Effector memory CD8-positive, alpha-beta T cell (primary cell): ENCODE results near the gene UGGT1.
A peak's percentile ranks its signal among the peaks of the same experiment; 100 is the strongest.

Experiments
- ATAC-seq: fragments of 150-1000 bp; cut with Tn5 transposase; replicated peaks from 2 replicates; pipeline ENCODE4 v1.10.0; 2021; ENCODE audit warnings: mild to moderate bottlenecking, moderate library complexity
- DNase-seq, 3 experiments: peaks; one replicate each; pipeline ENCODE4 v3.0.0; 2021
- H3K27ac Mint-ChIP-seq, 2 donors: one replicate each; pipeline ENCODE4 v1.8.0; 2022; ENCODE audit warnings: mild to moderate bottlenecking in 2 of 2, mixed read lengths in 2 of 2, moderate library complexity in 2 of 2
- H3K27me3 Mint-ChIP-seq, 2 donors: one replicate each; pipeline ENCODE4 v1.8.0; 2022; ENCODE audit warnings: mixed read lengths in 2 of 2
- H3K36me3 Mint-ChIP-seq: one replicate; pipeline ENCODE4 v1.8.0; 2022; ENCODE audit warnings: mild to moderate bottlenecking, moderate library complexity, mixed read lengths; ENCODE audit not compliant: insufficient read depth
- H3K4me1 Mint-ChIP-seq, 2 donors: one replicate each; pipeline ENCODE4 v1.8.0; 2022; ENCODE audit warnings: low read depth in 2 of 2, mixed read lengths in 2 of 2
- H3K4me3 Mint-ChIP-seq, 2 donors: one replicate each; pipeline ENCODE4 v1.8.0; 2022; ENCODE audit warnings: mild to moderate bottlenecking in 2 of 2, mixed read lengths in 2 of 2, moderate library complexity in 2 of 2
- H3K9me3 Mint-ChIP-seq, 2 donors: one replicate each; pipeline ENCODE4 v1.8.0; 2022; ENCODE audit warnings: mixed read lengths in 2 of 2

The UGGT1 gene

DNA sequence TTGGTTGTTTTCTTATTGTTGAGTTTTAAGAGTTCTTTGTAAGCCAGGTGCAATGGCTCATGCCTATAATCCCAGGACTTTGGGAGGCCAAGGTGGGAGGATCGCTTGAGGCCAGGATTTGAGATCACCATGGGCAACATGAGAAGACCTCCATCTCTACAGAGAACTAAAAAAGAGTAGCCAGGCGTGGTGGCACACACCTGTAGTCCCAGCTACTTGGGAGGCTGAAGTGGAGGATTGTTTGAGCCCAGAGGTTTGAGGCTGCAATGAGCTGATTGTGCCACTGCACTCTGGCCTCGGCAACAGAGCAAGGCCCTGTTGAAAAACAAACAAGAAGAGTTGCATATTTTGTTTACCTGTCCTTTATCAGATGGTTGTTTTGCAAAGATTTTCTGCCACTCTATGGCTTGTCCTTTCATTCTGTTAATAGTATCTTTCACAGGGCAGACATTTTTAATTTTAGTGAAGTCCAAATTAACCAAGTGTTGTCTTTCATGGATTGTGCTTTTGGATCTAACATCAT lies 46.2 kb downstream of the UGGT1 start:
- Mint-ChIP-seq H3K9me3 (no peaks in the 10 kb centered on the region), H3K27ac (no peak overlapping the region), H3K4me3 (no peak overlapping the region), H3K27me3 (no peaks in the 10 kb centered on the region), H3K36me3 (peaks cover 87% of the 10 kb centered on the region), H3K4me1 (peaks cover 0 to 2% of the 10 kb centered on the region in 2 donors)
- ATAC-seq (no peak), DNase-seq (no peak)

DNA sequence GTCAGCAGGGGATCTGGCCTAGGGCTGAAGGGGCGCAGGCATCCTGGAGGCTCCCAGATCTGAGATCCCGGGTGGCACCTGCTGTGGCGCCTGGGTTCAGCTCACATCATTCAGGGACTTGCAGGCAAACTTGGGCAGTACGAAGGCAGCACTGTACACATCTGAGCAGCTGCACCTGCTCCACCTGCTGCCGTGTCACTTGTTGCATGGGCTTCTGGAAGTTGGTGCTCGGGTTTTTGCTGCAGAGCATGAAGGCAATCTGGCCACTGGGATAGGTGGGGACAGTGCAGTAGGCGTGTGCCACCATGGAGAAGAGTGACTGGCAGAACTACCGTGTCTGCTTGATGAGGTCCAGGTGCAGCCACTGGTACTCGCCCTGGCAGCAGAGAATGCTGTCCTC lies 48.6 kb downstream of the UGGT1 start:
- H3K36me3 Mint-ChIP-seq: peaks cover 79% of the 10 kb centered on the region
- ATAC-seq (no peak), DNase-seq (no peak)
- H3K4me1 Mint-ChIP-seq: no peaks in the 10 kb centered on the region
- no peaks in the 10 kb centered on the region for H3K27me3 Mint-ChIP-seq
- H3K9me3 Mint-ChIP-seq: no peaks in the 10 kb centered on the region
- H3K27ac Mint-ChIP-seq: no peak overlapping the region
- no peak overlapping the region for H3K4me3 Mint-ChIP-seq

DNA sequence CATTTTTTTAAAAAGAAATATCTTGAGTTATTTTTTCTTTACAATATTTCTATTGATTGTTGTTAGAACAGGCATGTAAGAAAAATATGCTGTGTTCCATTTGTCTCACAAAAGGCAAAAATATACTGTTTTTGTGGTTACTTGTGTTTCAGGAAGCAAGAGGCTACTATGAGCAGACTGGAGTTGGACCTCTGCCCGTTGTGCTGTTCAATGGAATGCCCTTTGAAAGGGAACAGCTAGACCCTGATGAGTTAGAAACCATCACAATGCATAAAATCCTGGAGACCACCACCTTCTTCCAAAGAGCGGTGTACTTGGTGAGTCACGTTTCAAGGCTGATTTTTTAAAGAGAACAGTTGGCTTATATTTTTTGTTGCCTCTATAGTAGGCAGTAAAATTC lies 54.7 kb downstream of the UGGT1 start:
- ATAC-seq (no peak), DNase-seq (no peak)
- Mint-ChIP-seq H3K9me3 (no peaks in the 10 kb centered on the region), H3K4me3 (no peak overlapping the region), H3K27ac (no peak overlapping the region), H3K36me3 (peaks cover 55% of the 10 kb centered on the region), H3K4me1 (peaks cover 0 to 7% of the 10 kb centered on the region in 2 donors), H3K27me3 (no peaks in the 10 kb centered on the region)

DNA sequence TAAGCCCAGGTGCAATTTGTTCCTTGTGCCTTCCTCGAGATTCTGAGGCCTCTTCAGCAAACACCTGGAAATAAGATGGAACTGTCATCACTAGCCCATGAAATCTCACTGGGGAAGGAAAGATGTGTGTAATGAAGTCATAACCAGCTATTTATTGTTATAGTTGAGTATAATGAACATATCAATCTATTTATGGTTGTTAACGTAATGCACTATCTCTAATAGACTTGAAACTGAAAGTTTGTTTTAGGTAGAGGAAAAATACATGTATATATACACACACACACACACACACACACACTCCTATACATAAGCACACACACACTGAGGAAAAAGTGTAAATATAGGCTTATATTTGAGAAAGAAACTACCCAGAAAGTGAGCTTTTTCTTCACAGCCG lies 62.8 kb downstream of the UGGT1 start:
- H3K36me3 Mint-ChIP-seq: peaks cover 61% of the 10 kb centered on the region
- H3K4me3 Mint-ChIP-seq: no peak overlapping the region
- peak overlapping the region in 1 of 2 donors; percentile 23 for H3K27ac Mint-ChIP-seq
- no peaks in the 10 kb centered on the region for H3K9me3 Mint-ChIP-seq
- ATAC-seq: no peak
- H3K27me3 Mint-ChIP-seq: no peaks in the 10 kb centered on the region
- peaks cover 0 to 15% of the 10 kb centered on the region in 2 donors for H3K4me1 Mint-ChIP-seq
- no peak for DNase-seq

DNA sequence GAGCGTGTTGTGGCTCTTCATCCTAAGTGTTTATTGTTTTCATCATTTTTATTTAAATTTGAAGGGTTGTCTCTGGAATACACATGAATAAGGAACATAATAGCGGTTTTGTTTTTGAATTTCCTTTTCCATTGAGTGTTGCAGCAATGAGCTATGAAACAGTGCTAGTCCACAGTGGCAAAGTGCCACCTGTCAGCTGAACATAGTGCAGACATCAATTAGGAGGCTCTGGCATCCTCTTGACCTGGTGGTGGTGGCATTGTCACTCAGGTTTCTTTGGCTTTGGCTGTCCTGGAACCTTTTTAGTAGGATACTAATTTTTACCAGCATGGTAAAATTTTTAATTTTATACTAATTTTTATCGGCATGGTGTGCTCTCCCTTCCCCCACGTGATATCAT lies 63.2 kb downstream of the UGGT1 start:
- peak overlapping the region in 1 of 2 donors; percentile 2 for H3K27ac Mint-ChIP-seq
- DNase-seq (no peak), ATAC-seq (no peak)
- no peaks in the 10 kb centered on the region for H3K27me3 Mint-ChIP-seq
- peaks cover 0 to 15% of the 10 kb centered on the region in 2 donors for H3K4me1 Mint-ChIP-seq
- no peak overlapping the region for H3K4me3 Mint-ChIP-seq
- peaks cover 63% of the 10 kb centered on the region for H3K36me3 Mint-ChIP-seq
- no peaks in the 10 kb centered on the region for H3K9me3 Mint-ChIP-seq

DNA sequence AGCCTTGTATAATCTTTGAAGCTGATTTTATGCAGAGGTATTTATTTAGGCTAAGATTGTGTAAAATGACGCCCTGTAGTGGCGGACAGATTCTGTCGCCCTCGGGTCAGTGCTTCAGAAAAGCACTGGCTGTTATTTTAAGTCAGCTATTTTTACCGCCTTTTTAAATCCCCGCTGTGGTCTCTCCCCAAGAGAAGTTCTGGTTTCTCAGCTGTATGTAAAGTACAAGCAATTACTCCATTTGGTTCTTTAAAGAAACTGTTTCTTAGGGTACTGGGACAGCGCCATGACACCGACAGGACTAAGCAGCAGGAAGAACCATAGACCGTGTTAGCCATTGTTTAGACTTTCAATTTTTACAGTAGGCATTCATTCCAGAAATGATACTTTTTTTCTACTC lies 65.0 kb downstream of the UGGT1 start:
- ATAC-seq (no peak), DNase-seq (no peak)
- H3K4me1 Mint-ChIP-seq: peaks cover 0 to 17% of the 10 kb centered on the region in 2 donors
- no peak overlapping the region for H3K27ac Mint-ChIP-seq
- no peaks in the 10 kb centered on the region for H3K9me3 Mint-ChIP-seq
- H3K4me3 Mint-ChIP-seq: no peak overlapping the region
- H3K36me3 Mint-ChIP-seq: peaks cover 71% of the 10 kb centered on the region
- H3K27me3 Mint-ChIP-seq: no peaks in the 10 kb centered on the region

DNA sequence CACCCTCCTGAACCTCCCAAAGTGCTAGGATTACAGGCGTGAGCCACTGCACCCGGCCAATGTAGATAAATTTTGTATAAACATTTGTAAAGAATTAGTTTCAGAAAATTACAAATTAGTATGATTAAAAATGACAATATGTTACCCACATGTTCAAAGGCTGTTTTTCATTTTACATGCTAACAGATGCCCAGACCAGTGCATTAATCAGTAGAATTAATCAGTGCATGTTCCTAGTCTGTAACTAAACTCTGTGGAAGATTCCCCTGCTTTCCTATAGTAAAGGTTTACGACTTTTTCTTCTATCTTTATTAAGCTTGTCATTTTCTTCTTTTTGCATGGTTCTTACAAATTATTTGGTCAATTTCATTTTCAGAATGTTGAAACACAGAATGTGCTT lies 65.8 kb downstream of the UGGT1 start:
- Mint-ChIP-seq H3K27me3 (no peaks in the 10 kb centered on the region), H3K4me1 (peaks cover 0 to 14% of the 10 kb centered on the region in 2 donors), H3K4me3 (no peak overlapping the region), H3K9me3 (no peaks in the 10 kb centered on the region), H3K36me3 (peaks cover 73% of the 10 kb centered on the region), H3K27ac (no peak overlapping the region)
- ATAC-seq (no peak), DNase-seq (no peak)

DNA sequence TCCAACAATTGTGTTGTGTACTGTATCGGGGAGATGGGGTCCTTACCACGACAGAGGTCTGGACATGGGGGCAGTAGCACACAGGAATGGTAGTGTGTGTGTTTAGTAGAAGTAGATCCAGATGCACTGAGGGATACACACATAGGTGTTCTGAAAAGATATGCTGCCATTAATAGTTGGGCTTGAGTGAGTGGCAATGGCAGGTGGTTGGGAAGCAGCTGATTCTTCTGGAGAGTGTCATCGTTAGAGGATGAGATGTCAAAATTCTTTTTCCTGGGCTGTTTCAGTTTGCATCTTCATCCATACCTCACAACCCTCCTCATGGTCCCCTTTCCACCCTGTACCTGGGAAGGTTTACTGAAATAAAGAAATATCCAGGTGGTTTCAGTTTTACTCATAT lies 66.6 kb downstream of the UGGT1 start:
- Mint-ChIP-seq H3K27me3 (no peaks in the 10 kb centered on the region), H3K9me3 (no peaks in the 10 kb centered on the region), H3K4me1 (peaks cover 0 to 8% of the 10 kb centered on the region in 2 donors), H3K27ac (no peak overlapping the region), H3K36me3 (peaks cover 74% of the 10 kb centered on the region), H3K4me3 (no peak overlapping the region)
- ATAC-seq: no peak
- no peak for DNase-seq

DNA sequence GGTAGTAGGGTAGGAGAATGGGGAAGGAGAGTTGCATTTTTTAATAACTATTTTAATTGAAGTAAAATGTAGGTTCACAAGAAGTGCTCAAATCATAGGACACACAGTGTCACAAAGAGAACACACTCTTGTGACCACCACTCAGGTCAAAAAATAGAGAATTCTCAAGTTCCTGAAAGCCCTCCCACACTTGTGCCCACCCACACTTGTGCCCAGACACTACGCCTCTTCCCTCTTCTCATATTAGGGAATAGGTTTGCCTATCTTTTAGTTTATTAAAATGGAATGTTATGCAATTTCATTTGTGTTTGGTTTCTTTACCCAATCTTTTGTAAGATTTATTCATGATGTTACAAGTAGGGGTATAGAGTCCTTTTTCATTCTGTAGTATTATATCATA lies 67.2 kb downstream of the UGGT1 start:
- DNase-seq: no peak
- Mint-ChIP-seq H3K36me3 (peaks cover 80% of the 10 kb centered on the region), H3K4me1 (peaks cover 0 to 8% of the 10 kb centered on the region in 2 donors), H3K9me3 (no peaks in the 10 kb centered on the region), H3K27me3 (no peaks in the 10 kb centered on the region), H3K4me3 (no peak overlapping the region), H3K27ac (no peak overlapping the region)
- ATAC-seq: no peak

DNA sequence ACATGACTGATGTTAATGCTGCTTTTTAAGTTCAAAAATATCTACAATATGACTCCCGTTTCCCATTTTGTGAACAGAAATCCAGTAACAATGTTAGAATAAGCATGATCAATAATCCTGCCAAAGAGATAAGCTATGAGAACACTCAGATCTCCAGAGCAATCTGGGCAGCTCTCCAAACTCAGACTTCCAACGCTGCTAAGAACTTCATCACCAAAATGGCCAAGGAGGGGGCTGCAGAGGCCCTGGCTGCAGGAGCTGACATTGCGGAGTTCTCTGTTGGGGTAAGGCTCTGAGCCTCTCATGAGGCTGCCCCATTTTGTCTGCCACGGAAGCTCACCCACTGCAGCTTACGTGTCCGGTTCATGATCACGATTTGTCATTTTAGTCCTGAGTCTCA lies 68.4 kb downstream of the UGGT1 start:
- peaks cover 83% of the 10 kb centered on the region for H3K36me3 Mint-ChIP-seq
- DNase-seq: no peak
- H3K4me3 Mint-ChIP-seq: no peak overlapping the region
- H3K9me3 Mint-ChIP-seq: no peaks in the 10 kb centered on the region
- peaks cover 0 to 8% of the 10 kb centered on the region in 2 donors for H3K4me1 Mint-ChIP-seq
- no peak for ATAC-seq
- H3K27ac Mint-ChIP-seq: no peak overlapping the region
- no peaks in the 10 kb centered on the region for H3K27me3 Mint-ChIP-seq

DNA sequence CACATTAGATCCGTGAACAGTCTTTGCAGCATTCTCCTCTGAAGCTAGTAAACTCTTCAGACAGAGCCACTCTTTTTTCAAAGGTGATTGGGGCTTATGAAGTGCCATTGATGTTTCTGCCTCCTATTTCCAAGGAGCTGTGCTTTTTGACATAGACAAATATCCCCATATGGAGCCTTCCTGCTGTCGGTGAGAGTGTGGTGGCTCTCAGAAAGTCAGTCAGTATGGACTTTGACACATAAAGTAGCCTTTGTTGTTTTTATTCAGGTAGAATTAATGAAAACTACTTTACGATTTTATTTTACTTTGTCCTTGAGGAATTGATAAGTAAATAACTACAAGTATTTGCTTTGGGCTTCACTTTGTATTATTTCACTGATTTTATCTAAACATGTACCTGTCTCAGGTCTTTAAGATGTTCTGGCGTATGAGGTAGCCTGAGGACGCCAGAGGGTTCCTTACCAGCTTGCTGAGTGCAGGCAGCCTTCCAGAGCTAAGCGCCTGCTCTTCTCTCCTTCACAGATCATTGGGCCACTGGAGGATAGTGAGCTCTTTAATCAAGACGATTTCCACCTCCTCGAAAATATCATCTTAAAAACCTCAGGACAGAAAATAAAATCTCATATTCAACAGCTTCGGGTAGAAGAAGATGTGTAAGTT lies 69.7 kb downstream of the UGGT1 start:
- Mint-ChIP-seq H3K4me3 (no peak overlapping the region), H3K27ac (peak overlapping the region in 1 of 2 donors; percentile 39), H3K36me3 (peaks cover 95% of the 10 kb centered on the region), H3K27me3 (no peaks in the 10 kb centered on the region), H3K9me3 (no peaks in the 10 kb centered on the region), H3K4me1 (peaks cover 0 to 8% of the 10 kb centered on the region in 2 donors)
- no peak for ATAC-seq
- DNase-seq: no peak

DNA sequence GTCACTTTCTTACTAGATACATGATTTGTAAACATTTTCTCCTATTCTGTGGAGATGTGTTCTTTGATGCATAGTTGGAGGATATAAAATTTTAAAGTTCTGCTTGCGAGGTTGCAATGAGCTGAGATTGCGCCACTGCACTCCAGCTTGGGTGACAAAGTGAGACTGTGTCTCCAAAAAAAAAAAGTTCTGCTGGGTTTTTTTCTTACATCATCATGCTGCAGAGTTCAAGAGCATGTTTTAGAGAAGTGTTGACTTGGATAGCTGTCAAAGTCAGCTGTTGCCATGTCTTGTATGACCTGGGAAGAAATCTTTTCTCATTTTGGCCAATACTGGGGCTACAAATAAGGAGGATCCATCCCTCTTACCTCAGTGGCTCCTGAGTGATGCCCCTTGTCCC lies 71.3 kb downstream of the UGGT1 start:
- Mint-ChIP-seq H3K4me1 (peaks cover 0 to 5% of the 10 kb centered on the region in 2 donors), H3K36me3 (peaks cover 92% of the 10 kb centered on the region), H3K9me3 (no peaks in the 10 kb centered on the region), H3K27ac (no peak overlapping the region), H3K27me3 (no peaks in the 10 kb centered on the region), H3K4me3 (no peak overlapping the region)
- DNase-seq (no peak), ATAC-seq (no peak)

DNA sequence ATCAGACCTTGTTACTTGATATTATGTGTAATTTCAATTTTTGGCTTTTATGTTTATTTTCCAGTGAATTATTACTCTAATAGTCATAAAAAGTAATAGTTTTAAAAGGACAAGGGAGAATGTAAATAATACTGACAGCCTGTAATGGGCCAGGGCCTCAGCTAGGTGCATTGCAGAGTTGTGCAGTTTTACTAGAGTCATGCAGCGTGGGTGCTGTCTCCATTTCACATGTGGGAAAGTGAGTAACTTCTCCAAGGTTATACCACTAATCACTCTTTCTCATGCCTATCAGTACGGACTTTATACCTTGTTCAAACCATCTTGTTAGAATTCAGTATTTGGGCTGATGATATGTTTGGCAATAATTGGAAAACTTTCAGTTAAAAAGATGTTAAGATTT lies 73.3 kb downstream of the UGGT1 start:
- H3K27me3 Mint-ChIP-seq: no peaks in the 10 kb centered on the region
- H3K36me3 Mint-ChIP-seq: peaks cover 90% of the 10 kb centered on the region
- DNase-seq (no peak), ATAC-seq (no peak)
- no peak overlapping the region for H3K4me3 Mint-ChIP-seq
- no peak overlapping the region for H3K27ac Mint-ChIP-seq
- no peaks in the 10 kb centered on the region for H3K9me3 Mint-ChIP-seq
- peaks cover 1 to 4% of the 10 kb centered on the region in 2 donors for H3K4me1 Mint-ChIP-seq

DNA sequence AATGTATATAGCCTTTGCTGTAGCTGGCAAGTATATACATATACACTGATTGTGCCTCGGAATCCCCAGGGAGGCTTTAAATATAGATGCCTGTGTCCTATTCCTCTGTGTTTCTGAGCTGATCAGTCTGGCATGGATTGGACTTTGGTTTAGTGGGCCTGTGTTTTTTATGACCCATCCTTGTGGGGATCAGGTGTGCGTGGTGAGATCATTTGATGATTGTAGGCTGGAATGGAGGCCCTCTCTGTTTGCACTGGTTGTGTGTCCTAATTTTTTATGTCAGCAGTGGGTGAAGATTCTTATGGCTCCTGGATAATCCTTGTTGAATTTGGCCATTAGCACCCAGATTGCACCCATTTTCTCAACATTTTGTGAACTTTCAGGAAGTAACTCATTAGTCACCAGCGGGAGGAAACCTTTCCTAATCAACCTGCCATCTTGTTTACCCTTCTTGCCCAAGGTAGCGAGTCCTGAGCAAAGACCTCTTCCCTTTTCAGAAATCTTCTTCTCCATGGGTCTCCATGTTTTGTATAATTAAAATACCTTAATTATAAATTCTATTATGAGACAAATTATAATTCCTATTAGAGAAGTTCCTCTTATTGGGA lies 75.8 kb downstream of the UGGT1 start:
- Mint-ChIP-seq H3K27ac (no peak overlapping the region), H3K27me3 (no peaks in the 10 kb centered on the region), H3K36me3 (peaks cover 90% of the 10 kb centered on the region), H3K9me3 (no peaks in the 10 kb centered on the region), H3K4me1 (peaks cover 0 to 1% of the 10 kb centered on the region in 2 donors), H3K4me3 (no peak overlapping the region)
- DNase-seq (no peak), ATAC-seq (no peak)
